Peyer's patch (tissue), 4 donors: Measurements from ENCODE around the gene POFUT1. TPM values are rescaled to one million over a fixed set of nuclear protein-coding genes. Genes with fewer than 3 reads are reported as not detected.

Experiments
- DNase-seq, 3 donors: peaks; one replicate each; pipeline ENCODE4 v3.0.0-alpha.2; 2017 to 2019
- H3K27ac ChIP-seq, 4 donors: fragments of 200-600 bp; sonication (generic); one replicate each; pipeline ENCODE4 v1.5.1; 2016 to 2019
- H3K27me3 ChIP-seq, 2 donors: fragments of 200-600 bp; sonication (generic); one replicate each; pipeline ENCODE4 v1.5.1; 2019
- H3K36me3 ChIP-seq, 3 donors: fragments of 200-600 bp; sonication (generic); one replicate each; pipeline ENCODE4 v1.5.1; 2016 to 2019
- H3K4me1 ChIP-seq, 4 donors: fragments of 200-600 bp; sonication (generic); one replicate each; pipeline ENCODE4 v1.5.1; 2016 to 2019
- H3K4me3 ChIP-seq, 4 donors: fragments of 200-600 bp; sonication (generic); 1 replicate in 3 of 4; 2 replicates in 1 of 4; pipeline ENCODE4 v1.5.1; 2016 to 2019; ENCODE audit warnings: mild to moderate bottlenecking in 1 of 4
- H3K9me3 ChIP-seq, 4 donors: fragments of 200-600 bp; sonication (generic); one replicate each; pipeline ENCODE4 v1.5.1; 2016 to 2019; ENCODE audit warnings: mild to moderate bottlenecking in 1 of 4
- POLR2A ChIP-seq, 2 donors: fragments of 450-650 bp; IDR thresholded peaks; one replicate each; pipeline ENCODE4 v1.5.1; 2017; ENCODE audit warnings: antibody characterized with exemption in 2 of 2, mild to moderate bottlenecking in 2 of 2, moderate library complexity in 2 of 2
- total RNA-seq, 4 donors: library from RNA; depleted of rRNA; stranded (reverse); fragments of >200 nt; gene quantifications; one replicate each; pipeline ENCODE4 v1.1.0, GENCODE V29; 2016
- TF ChIP-seq, protein P1 (sequence below), 6 experiments: fragments of 450-650 bp in 4 of 6; fragments of 200-600 bp in 2 of 6; sonication (generic) in 1 of 6; IDR thresholded peaks; one replicate each; pipeline ENCODE4 v1.5.1; 2017 to 2019; ENCODE audit warnings: antibody characterized with exemption in 6 of 6, mild to moderate bottlenecking in 3 of 6, moderate library complexity in 1 of 6

The POFUT1 gene
- total RNA-seq, 4 donors from 2014 or later = 42.9 to 118 (median 55.7) TPM

DNA sequence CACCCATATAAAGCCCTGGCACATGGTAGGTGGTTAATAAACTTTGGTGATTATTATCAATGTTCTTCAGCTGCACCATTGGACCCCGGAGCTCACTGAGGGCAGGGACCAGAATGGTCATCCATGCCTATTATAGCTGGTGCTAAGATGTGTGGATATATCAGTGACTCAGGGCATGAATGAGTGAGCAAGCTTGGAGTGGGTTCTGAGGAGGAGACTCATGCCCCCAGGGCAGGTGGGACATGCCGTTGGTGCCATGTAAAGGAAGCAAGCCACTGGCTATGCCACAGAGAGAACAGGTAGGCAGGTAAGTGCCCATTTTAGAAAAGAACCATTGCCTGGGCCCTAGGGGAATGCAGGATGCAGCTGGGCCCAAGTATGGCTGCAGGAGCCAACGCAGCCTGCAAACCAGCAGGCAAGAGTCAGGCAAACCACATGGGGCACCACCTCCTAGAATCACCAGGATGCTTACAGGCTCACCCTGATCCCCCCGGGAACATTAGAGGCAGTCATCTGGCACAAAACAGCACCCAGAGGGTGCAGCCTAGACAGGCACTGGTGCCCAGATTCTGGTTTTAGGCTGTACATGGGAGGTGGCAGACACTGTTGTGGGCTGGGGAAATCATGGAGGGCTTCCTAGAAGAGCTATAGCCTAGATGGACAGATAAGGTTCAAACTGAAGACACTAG, 23.6 kb upstream of the POFUT1 start:
- TF ChIP-seq, protein P1, sequence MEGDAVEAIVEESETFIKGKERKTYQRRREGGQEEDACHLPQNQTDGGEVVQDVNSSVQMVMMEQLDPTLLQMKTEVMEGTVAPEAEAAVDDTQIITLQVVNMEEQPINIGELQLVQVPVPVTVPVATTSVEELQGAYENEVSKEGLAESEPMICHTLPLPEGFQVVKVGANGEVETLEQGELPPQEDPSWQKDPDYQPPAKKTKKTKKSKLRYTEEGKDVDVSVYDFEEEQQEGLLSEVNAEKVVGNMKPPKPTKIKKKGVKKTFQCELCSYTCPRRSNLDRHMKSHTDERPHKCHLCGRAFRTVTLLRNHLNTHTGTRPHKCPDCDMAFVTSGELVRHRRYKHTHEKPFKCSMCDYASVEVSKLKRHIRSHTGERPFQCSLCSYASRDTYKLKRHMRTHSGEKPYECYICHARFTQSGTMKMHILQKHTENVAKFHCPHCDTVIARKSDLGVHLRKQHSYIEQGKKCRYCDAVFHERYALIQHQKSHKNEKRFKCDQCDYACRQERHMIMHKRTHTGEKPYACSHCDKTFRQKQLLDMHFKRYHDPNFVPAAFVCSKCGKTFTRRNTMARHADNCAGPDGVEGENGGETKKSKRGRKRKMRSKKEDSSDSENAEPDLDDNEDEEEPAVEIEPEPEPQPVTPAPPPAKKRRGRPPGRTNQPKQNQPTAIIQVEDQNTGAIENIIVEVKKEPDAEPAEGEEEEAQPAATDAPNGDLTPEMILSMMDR (IDR thresholded peaks at IDR 0.05) = no peak
- TF ChIP-seq POLR2A (IDR thresholded peaks at IDR 0.05) = no peak
- Histone ChIP-seq H3K27ac (peak overlapping the region in 1 of 4 donors; percentile 92), H3K4me1 (peaks cover 0 to 10% (median 0%) of the 10 kb centered on the region in 4 donors)

DNA sequence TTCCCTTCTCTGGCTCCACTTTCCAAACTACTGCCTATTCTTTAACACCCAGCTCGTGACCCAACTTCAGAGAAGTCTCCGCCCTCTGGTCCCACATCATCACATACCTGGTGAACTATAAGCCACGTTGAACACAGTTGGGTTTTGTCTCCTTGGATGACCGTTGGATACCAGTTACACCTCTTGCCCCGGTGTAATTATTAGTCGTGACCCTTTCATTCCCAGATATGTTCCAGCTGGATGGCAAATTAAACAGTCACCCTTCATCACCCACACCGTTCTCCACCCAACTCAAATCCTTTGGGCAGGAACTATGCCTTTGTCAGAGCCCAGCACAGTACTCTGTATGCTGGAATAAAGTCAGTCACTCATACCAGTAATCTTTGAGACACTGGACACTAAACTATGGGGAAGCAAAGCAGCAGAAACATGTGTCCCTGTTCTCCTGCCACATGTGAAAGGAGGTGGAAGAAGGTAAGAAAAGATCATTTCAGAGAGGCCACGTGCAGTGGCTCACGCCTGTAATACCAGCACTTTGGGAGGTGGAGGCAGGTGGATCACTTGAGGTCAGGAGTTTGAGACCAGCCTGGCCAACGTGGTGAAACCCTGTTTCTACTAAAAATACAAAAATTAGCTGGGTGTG, 22.6 kb upstream of the POFUT1 start:
- Histone ChIP-seq H3K27me3 (no peaks in the 10 kb centered on the region), H3K4me1 (peaks cover 0 to 20% (median 3%) of the 10 kb centered on the region in 4 donors), H3K4me3 (no peak overlapping the region), H3K9me3 (no peaks in the 10 kb centered on the region), H3K36me3 (no peaks in the 10 kb centered on the region), H3K27ac (no peak overlapping the region)
- peak in 1 of 3 donors; percentile 18 for DNase-seq
- TF ChIP-seq, protein P1 (IDR thresholded peaks at IDR 0.05) = no peak
- no peak for TF ChIP-seq POLR2A (IDR thresholded peaks at IDR 0.05)

More for the DNA sequence above, 23.6 kb upstream of the POFUT1 start:
- DNase-seq = peak in 1 of 3 donors; percentile 42
- Histone ChIP-seq H3K36me3 (no peaks in the 10 kb centered on the region), H3K9me3 (no peaks in the 10 kb centered on the region), H3K27me3 (no peaks in the 10 kb centered on the region), H3K4me3 (no peak overlapping the region)

GRCh38 chr20:32186506-32186905, 21.2 kb upstream of the POFUT1 start:
- Histone ChIP-seq H3K9me3 (no peaks in the 10 kb centered on the region), H3K4me3 (no peak overlapping the region), H3K27ac (no peak overlapping the region), H3K36me3 (no peaks in the 10 kb centered on the region), H3K27me3 (no peaks in the 10 kb centered on the region), H3K4me1 (peaks cover 0 to 26% (median 6%) of the 10 kb centered on the region in 4 donors)
- no peak for TF ChIP-seq POLR2A (IDR thresholded peaks at IDR 0.05)
- DNase-seq = no peak

DNA sequence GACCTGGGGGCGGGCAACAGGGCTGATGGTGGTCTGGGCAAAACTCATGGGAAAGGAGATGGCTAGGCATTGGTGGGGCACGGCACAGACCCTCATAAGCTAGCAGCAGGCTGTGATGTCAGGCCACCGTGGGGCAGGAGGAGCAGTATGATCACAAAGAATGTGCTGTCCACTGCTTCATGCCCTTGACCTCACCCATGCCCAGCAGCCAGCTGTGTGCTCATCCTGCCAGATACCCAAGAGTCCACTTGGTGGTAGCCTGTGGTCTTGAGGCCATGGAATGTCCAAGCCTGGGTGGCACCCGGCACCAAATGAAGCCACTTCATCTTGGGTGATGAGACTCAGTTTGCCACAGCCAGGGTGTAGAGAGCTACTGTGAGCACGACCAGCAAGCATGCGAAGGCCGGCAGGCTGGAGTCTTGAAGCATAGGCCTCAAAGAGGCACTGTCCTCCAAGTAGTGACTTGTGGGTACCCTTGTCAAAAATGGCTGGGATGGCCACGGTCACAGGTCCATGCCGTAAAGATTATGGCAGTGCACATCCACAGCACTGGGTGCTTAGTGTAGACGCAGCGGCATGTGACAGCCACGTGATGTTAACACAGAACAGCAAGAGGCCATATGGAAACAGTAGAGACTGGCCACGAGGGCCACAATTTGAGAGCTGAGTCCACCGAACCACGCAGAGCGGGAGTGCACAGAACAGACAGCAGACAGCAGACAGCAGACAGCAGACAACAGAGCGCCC, 19.1 kb upstream of the POFUT1 start:
- no peaks in the 10 kb centered on the region for H3K27me3 ChIP-seq
- no peak for TF ChIP-seq POLR2A (IDR thresholded peaks at IDR 0.05)
- TF ChIP-seq, protein P1 (IDR thresholded peaks at IDR 0.05) = no peak
- H3K4me1 ChIP-seq = peaks cover 0 to 36% (median 6%) of the 10 kb centered on the region in 4 donors
- H3K27ac ChIP-seq = no peak overlapping the region
- H3K9me3 ChIP-seq = no peaks in the 10 kb centered on the region
- no peak overlapping the region for H3K4me3 ChIP-seq
- no peaks in the 10 kb centered on the region for H3K36me3 ChIP-seq
- no peak for DNase-seq

GRCh38 chr20:32189123-32189410, 18.6 kb upstream of the POFUT1 start:
- Histone ChIP-seq H3K9me3 (no peaks in the 10 kb centered on the region), H3K27ac (no peak overlapping the region), H3K27me3 (no peaks in the 10 kb centered on the region), H3K36me3 (peaks cover 0 to under 1% (median 0%) of the 10 kb centered on the region in 3 donors), H3K4me3 (peak overlapping the region in 3 of 4 donors; percentile 53 to 82 (median 66)), H3K4me1 (peaks cover 0 to 38% (median 6%) of the 10 kb centered on the region in 4 donors)
- no peak for DNase-seq
- TF ChIP-seq POLR2A (IDR thresholded peaks at IDR 0.05) = no peak
- TF ChIP-seq, protein P1 (IDR thresholded peaks at IDR 0.05) = no peak
